ENCODE results near the gene ENOPH1.
"Not testable (repeated sequence)": the region's sequence is repeated elsewhere in the genome, so short reads cannot be mapped to it uniquely, and the experiment has no call there.

ENOPH1 gene

GRCh38 chr4:82475931-82476330, 45.5 kb downstream of the ENOPH1 start:
- H3K4me1 ChIP-seq (ENCODE audit: control insufficient read depth, insufficient read depth, low read length); H3K27ac ChIP-seq (ENCODE audit: extremely low read depth, low read depth, low read length); H3K9me3 ChIP-seq (ENCODE audit: control insufficient read depth, insufficient read depth, low read depth, low read length); POLR2A ChIA-PET; H3K4me3 ChIP-seq (ENCODE audit: low read depth, low read length); CTCF ChIA-PET; H3K36me3 ChIP-seq (ENCODE audit: control insufficient read depth in 2 of 2, insufficient read depth in 1 of 2, low read length in 2 of 2): not testable (repeated sequence)

GRCh38 chr4:82477469-82477868, 47.1 kb downstream of the ENOPH1 start:
- H3K4me3 ChIP-seq (ENCODE audit: low read depth, low read length); H3K9me3 ChIP-seq (ENCODE audit: control insufficient read depth, insufficient read depth, low read depth, low read length); H3K4me1 ChIP-seq (ENCODE audit: control insufficient read depth, insufficient read depth, low read length); H3K27ac ChIP-seq (ENCODE audit: extremely low read depth, low read depth, low read length); POLR2A ChIA-PET; H3K36me3 ChIP-seq (ENCODE audit: control insufficient read depth in 2 of 2, insufficient read depth in 1 of 2, low read length in 2 of 2): not testable (repeated sequence)
- CTCF ChIA-PET = interaction anchor here (0.6 kb wide), 1 partner anchor 408 kb away, joined by 3 read pairs; no protein-coding TSS in a partner anchor

GRCh38 chr4:82479562-82479961, 49.2 kb downstream of the ENOPH1 start:
- TF ChIP-seq PRDM6 (tag by site-specific recombination; IDR thresholded peaks at IDR 0.05) (no peak), ZBTB17 (tag by site-specific recombination; IDR thresholded peaks at IDR 0.05) (no peak), ZBTB20 (tag by site-specific recombination; IDR thresholded peaks at IDR 0.05) (no peak), PATZ1 (tag by site-specific recombination; IDR thresholded peaks at IDR 0.05) (no peak), ZNF677 (tag by site-specific recombination; IDR thresholded peaks at IDR 0.05) (no peak), REPIN1 (tag by site-specific recombination; IDR thresholded peaks at IDR 0.05; ENCODE audit: low read depth) (no peak), WT1 (tag by site-specific recombination; IDR thresholded peaks at IDR 0.05) (no peak), ZNF155 (tag by site-specific recombination; IDR thresholded peaks at IDR 0.05) (no peak), YY2 (tag by site-specific recombination; IDR thresholded peaks at IDR 0.05) (no peak), ZNF658 (tag by site-specific recombination; IDR thresholded peaks at IDR 0.05) (no peak), ZNF311 (tag by site-specific recombination; IDR thresholded peaks at IDR 0.05; ENCODE audit: borderline replicate concordance) (no peak), ZNF184 (tag by site-specific recombination; IDR thresholded peaks at IDR 0.05) (no peak), ZNF211 (tag by site-specific recombination; IDR thresholded peaks at IDR 0.05; ENCODE audit: low read depth) (no peak), ZNF202 (tag by site-specific recombination; IDR thresholded peaks at IDR 0.05; ENCODE audit: borderline replicate concordance) (no peak), MEIS1 (CRISPR knock-in tag; IDR thresholded peaks at IDR 0.05; ENCODE audit: borderline replicate concordance) (no peak)
- Histone ChIP-seq H3K4me3 (ENCODE audit: low read depth, low read length) (no peak overlapping the region), H3K9me3 (ENCODE audit: control insufficient read depth, insufficient read depth, low read depth, low read length) (no peaks in the 10 kb centered on the region), H3K36me3 (ENCODE audit: control insufficient read depth in 2 of 2, insufficient read depth in 1 of 2, low read length in 2 of 2) (no peaks in the 10 kb centered on the region), H3K27ac (ENCODE audit: extremely low read depth, low read depth, low read length) (no peak overlapping the region), H3K4me1 (ENCODE audit: control insufficient read depth, insufficient read depth, low read length) (no peaks in the 10 kb centered on the region)
- ChIA-PET CTCF (no interaction called here), POLR2A (no interaction called here)

GRCh38 chr4:82480771-82481505, 50.5 kb downstream of the ENOPH1 start:
- H3K4me3 ChIP-seq (ENCODE audit: low read depth, low read length) = no peak overlapping the region
- CTCF ChIA-PET = no interaction called here
- TF ChIP-seq BCL11B (tag by site-specific recombination; IDR thresholded peaks at IDR 0.05; ENCODE audit: low read depth) = no peak
- TF ChIP-seq, protein P1, sequence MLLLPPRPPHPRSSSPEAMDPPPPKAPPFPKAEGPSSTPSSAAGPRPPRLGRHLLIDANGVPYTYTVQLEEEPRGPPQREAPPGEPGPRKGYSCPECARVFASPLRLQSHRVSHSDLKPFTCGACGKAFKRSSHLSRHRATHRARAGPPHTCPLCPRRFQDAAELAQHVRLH (tag by site-specific recombination; IDR thresholded peaks at IDR 0.05) = no peak
- TF ChIP-seq MEIS1 (CRISPR knock-in tag; IDR thresholded peaks at IDR 0.05; ENCODE audit: borderline replicate concordance) = no peak
- no peak for TF ChIP-seq ZNF610 (tag by site-specific recombination; IDR thresholded peaks at IDR 0.05; ENCODE audit: borderline replicate concordance)
- TF ChIP-seq, protein P2, sequence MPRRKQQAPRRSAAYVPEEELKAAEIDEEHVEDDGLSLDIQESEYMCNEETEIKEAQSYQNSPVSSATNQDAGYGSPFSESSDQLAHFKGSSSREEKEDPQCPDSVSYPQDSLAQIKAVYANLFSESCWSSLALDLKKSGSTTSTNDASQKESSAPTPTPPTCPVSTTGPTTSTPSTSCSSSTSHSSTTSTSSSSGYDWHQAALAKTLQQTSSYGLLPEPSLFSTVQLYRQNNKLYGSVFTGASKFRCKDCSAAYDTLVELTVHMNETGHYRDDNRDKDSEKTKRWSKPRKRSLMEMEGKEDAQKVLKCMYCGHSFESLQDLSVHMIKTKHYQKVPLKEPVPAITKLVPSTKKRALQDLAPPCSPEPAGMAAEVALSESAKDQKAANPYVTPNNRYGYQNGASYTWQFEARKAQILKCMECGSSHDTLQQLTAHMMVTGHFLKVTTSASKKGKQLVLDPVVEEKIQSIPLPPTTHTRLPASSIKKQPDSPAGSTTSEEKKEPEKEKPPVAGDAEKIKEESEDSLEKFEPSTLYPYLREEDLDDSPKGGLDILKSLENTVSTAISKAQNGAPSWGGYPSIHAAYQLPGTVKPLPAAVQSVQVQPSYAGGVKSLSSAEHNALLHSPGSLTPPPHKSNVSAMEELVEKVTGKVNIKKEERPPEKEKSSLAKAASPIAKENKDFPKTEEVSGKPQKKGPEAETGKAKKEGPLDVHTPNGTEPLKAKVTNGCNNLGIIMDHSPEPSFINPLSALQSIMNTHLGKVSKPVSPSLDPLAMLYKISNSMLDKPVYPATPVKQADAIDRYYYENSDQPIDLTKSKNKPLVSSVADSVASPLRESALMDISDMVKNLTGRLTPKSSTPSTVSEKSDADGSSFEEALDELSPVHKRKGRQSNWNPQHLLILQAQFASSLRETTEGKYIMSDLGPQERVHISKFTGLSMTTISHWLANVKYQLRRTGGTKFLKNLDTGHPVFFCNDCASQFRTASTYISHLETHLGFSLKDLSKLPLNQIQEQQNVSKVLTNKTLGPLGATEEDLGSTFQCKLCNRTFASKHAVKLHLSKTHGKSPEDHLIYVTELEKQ (tag by site-specific recombination; IDR thresholded peaks at IDR 0.05; ENCODE audit: borderline replicate concordance) = no peak

More at GRCh38 chr4:82480771-82481505, 50.5 kb downstream of the ENOPH1 start:
- Histone ChIP-seq H3K36me3 (ENCODE audit: control insufficient read depth in 2 of 2, insufficient read depth in 1 of 2, low read length in 2 of 2) (no peaks in the 10 kb centered on the region), H3K9me3 (ENCODE audit: control insufficient read depth, insufficient read depth, low read depth, low read length) (no peaks in the 10 kb centered on the region), H3K27ac (ENCODE audit: extremely low read depth, low read depth, low read length) (no peak overlapping the region), H3K4me1 (ENCODE audit: control insufficient read depth, insufficient read depth, low read length) (no peaks in the 10 kb centered on the region)
- POLR2A ChIA-PET = no interaction called here

Data from HEK293 (cell line).